HEK293 (cell line): ENCODE data around the gene NPTXR.

Experiments
- BCL11A ChIP-seq: fragments of 450-650 bp; formaldehyde crosslinking; IDR thresholded peaks from 2 replicates; pipeline ENCODE4 v1.5.1; 2016; ENCODE audit warnings: low read depth, missing biosample characterization, missing genetic modification characterization
- CTCF ChIP-seq: fragments of 450-650 bp; formaldehyde crosslinking; IDR thresholded peaks from 2 replicates; pipeline ENCODE4 v1.5.1; 2016; ENCODE audit warnings: missing biosample characterization, missing genetic modification characterization
- REST ChIP-seq: fragments of 450-650 bp; formaldehyde crosslinking; IDR thresholded peaks from 2 replicates; pipeline ENCODE4 v1.5.1; 2016; ENCODE audit warnings: missing biosample characterization, missing genetic modification characterization
- ZBTB11 ChIP-seq: fragments of 450-650 bp; formaldehyde crosslinking; conservative IDR thresholded peaks from 2 replicates; pipeline ENCODE4 v1.5.1; 2016; ENCODE audit warnings: low read depth, missing biosample characterization, missing genetic modification characterization
- ZFP37 ChIP-seq: fragments of 450-650 bp; formaldehyde crosslinking; IDR thresholded peaks from 2 replicates; pipeline ENCODE4 v1.5.1; 2016; ENCODE audit warnings: missing biosample characterization, missing genetic modification characterization
- ZNF133 ChIP-seq: fragments of 450-650 bp; formaldehyde crosslinking; IDR thresholded peaks from 2 replicates; pipeline ENCODE4 v1.5.1; 2016; ENCODE audit warnings: missing biosample characterization, missing genetic modification characterization
- ZNF24 ChIP-seq: fragments of 450-650 bp; formaldehyde crosslinking; IDR thresholded peaks from 2 replicates; pipeline ENCODE4 v1.5.1; 2016; ENCODE audit warnings: missing biosample characterization, missing genetic modification characterization
- ZNF311 ChIP-seq: fragments of 450-650 bp; formaldehyde crosslinking; IDR thresholded peaks from 2 replicates; pipeline ENCODE4 v1.5.1; 2017; ENCODE audit warnings: missing biosample characterization, missing genetic modification characterization, borderline replicate concordance
- ZNF777 ChIP-seq: fragments of 450-650 bp; formaldehyde crosslinking; IDR thresholded peaks from 2 replicates; pipeline ENCODE4 v1.5.1; 2017; ENCODE audit warnings: missing biosample characterization, missing genetic modification characterization, borderline replicate concordance
- TF ChIP-seq, protein P1 (sequence below): IDR thresholded peaks from 2 replicates; pipeline ENCODE4 v1.6.1; 2011; ENCODE audit warnings: mild to moderate bottlenecking, low read depth, low read length, borderline replicate concordance

- no peak for TF ChIP-seq REST (tag by site-specific recombination)
- no peak for TF ChIP-seq ZNF311
- no peak for TF ChIP-seq ZNF777 (tag by site-specific recombination)
- TF ChIP-seq CTCF (tag by site-specific recombination) = no peak
- TF ChIP-seq BCL11A (tag by site-specific recombination) = no peak
- no peak for TF ChIP-seq ZNF24
- no peak for TF ChIP-seq ZFP37 (tag by site-specific recombination)
- TF ChIP-seq ZNF133 (tag by site-specific recombination) = no peak
- TF ChIP-seq ZBTB11 = no peak
- TF ChIP-seq, protein P1, sequence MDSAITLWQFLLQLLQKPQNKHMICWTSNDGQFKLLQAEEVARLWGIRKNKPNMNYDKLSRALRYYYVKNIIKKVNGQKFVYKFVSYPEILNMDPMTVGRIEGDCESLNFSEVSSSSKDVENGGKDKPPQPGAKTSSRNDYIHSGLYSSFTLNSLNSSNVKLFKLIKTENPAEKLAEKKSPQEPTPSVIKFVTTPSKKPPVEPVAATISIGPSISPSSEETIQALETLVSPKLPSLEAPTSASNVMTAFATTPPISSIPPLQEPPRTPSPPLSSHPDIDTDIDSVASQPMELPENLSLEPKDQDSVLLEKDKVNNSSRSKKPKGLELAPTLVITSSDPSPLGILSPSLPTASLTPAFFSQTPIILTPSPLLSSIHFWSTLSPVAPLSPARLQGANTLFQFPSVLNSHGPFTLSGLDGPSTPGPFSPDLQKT = no peak
Observed at GRCh38 chr22:38789606-38790005, 54.2 kb downstream of the NPTXR start.
